Peyer's patch (tissue), 4 donors: ENCODE measurements around the gene RNF213. TPM values are rescaled to one million over a fixed set of nuclear protein-coding genes. Genes with fewer than 3 reads are reported as not detected.

Experiments used
- DNase-seq, 3 donors: peaks; one replicate each; pipeline ENCODE4 v3.0.0-alpha.2; 2017 to 2019
- H3K27ac ChIP-seq, 4 donors: fragments of 200-600 bp; sonication (generic); one replicate each; pipeline ENCODE4 v1.5.1; 2016 to 2019
- H3K27me3 ChIP-seq, 2 donors: fragments of 200-600 bp; sonication (generic); one replicate each; pipeline ENCODE4 v1.5.1; 2019
- H3K36me3 ChIP-seq, 3 donors: fragments of 200-600 bp; sonication (generic); one replicate each; pipeline ENCODE4 v1.5.1; 2016 to 2019
- H3K4me1 ChIP-seq, 4 donors: fragments of 200-600 bp; sonication (generic); one replicate each; pipeline ENCODE4 v1.5.1; 2016 to 2019
- H3K4me3 ChIP-seq, 4 donors: fragments of 200-600 bp; sonication (generic); 1 replicate in 3 of 4; 2 replicates in 1 of 4; pipeline ENCODE4 v1.5.1; 2016 to 2019; ENCODE audit warnings: mild to moderate bottlenecking in 1 of 4
- H3K9me3 ChIP-seq, 4 donors: fragments of 200-600 bp; sonication (generic); one replicate each; pipeline ENCODE4 v1.5.1; 2016 to 2019; ENCODE audit warnings: mild to moderate bottlenecking in 1 of 4
- POLR2A ChIP-seq, 2 donors: fragments of 450-650 bp; IDR thresholded peaks; one replicate each; pipeline ENCODE4 v1.5.1; 2017; ENCODE audit warnings: antibody characterized with exemption in 2 of 2, mild to moderate bottlenecking in 2 of 2, moderate library complexity in 2 of 2
- total RNA-seq, 4 donors: library from RNA; depleted of rRNA; stranded (reverse); fragments of >200 nt; gene quantifications; one replicate each; pipeline ENCODE4 v1.1.0, GENCODE V29; 2016
- TF ChIP-seq, protein P1 (sequence below), 6 experiments: fragments of 450-650 bp in 4 of 6; fragments of 200-600 bp in 2 of 6; sonication (generic) in 1 of 6; IDR thresholded peaks; one replicate each; pipeline ENCODE4 v1.5.1; 2017 to 2019; ENCODE audit warnings: antibody characterized with exemption in 6 of 6, mild to moderate bottlenecking in 3 of 6, moderate library complexity in 1 of 6

RNF213 gene
- total RNA-seq, 4 donors from 2014 or later = 187 to 404 (median 293) TPM

DNA sequence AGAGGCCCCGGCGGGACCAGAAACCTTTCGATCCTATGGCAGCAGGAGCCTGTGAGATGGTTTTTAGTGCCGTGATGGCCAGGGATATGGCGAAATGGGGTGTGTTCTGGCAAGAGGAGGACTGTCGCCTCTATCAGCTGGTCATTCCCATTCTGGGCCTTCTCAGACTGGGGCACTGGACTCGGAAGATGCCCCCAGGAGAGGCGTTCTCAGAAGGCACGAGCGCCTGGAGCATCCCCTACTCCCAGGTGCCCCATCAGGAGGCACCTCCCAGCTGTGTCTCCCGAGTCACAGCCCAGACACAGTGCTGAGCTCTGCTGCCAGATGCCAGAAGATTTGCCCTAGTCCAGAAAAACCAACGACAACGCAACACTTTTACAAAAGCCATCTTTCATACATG, 99.7 kb downstream of the RNF213 start:
- Histone ChIP-seq H3K9me3 (no peaks in the 10 kb centered on the region), H3K27ac (no peak overlapping the region), H3K4me3 (no peak overlapping the region), H3K4me1 (no peaks in the 10 kb centered on the region), H3K27me3 (no peaks in the 10 kb centered on the region), H3K36me3 (peaks cover 0 to 98% (median 0%) of the 10 kb centered on the region in 3 donors)
- peak in 1 of 3 donors; percentile 18 for DNase-seq
- no peak for TF ChIP-seq POLR2A (IDR thresholded peaks at IDR 0.05)
- TF ChIP-seq, protein P1, sequence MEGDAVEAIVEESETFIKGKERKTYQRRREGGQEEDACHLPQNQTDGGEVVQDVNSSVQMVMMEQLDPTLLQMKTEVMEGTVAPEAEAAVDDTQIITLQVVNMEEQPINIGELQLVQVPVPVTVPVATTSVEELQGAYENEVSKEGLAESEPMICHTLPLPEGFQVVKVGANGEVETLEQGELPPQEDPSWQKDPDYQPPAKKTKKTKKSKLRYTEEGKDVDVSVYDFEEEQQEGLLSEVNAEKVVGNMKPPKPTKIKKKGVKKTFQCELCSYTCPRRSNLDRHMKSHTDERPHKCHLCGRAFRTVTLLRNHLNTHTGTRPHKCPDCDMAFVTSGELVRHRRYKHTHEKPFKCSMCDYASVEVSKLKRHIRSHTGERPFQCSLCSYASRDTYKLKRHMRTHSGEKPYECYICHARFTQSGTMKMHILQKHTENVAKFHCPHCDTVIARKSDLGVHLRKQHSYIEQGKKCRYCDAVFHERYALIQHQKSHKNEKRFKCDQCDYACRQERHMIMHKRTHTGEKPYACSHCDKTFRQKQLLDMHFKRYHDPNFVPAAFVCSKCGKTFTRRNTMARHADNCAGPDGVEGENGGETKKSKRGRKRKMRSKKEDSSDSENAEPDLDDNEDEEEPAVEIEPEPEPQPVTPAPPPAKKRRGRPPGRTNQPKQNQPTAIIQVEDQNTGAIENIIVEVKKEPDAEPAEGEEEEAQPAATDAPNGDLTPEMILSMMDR (IDR thresholded peaks at IDR 0.05) = no peak

DNA sequence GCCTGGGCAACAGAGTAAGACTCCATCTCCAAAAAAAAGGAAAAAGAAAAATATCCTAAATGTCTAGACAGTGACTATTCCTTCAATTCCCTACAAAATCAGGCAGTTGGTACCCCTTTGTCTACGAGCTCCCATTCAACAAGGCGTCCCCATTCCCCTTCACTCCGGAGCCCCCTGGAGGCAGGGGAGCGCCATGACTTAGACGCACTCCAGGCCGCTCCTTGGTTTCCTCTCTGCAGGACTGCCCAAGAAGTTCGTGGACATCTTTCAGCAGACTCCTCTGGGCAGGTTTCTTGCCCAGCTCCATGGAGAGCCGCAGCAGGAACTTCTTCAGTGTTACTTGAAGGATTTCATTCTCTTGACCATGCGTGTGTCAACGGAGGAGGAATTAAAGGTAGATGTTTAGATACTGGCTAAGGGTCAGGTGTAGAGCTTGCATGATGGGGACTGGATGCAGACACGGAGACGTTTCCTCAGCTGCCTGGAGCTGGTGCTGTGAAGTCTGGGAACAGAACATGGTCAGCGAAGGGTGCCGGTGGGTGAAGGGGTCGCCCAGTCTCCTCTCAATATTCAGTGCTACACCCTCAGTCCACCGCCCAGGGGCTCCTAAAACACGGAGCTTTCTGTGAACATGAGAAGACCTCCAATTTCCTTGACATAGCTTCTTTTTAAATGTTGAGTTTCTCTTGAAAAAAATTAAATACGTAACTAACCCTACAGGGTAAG, 101.0 kb downstream of the RNF213 start:
- DNase-seq = peak in 1 of 3 donors; percentile 41
- H3K36me3 ChIP-seq = peaks cover 0 to 99% (median 0%) of the 10 kb centered on the region in 3 donors

DNA sequence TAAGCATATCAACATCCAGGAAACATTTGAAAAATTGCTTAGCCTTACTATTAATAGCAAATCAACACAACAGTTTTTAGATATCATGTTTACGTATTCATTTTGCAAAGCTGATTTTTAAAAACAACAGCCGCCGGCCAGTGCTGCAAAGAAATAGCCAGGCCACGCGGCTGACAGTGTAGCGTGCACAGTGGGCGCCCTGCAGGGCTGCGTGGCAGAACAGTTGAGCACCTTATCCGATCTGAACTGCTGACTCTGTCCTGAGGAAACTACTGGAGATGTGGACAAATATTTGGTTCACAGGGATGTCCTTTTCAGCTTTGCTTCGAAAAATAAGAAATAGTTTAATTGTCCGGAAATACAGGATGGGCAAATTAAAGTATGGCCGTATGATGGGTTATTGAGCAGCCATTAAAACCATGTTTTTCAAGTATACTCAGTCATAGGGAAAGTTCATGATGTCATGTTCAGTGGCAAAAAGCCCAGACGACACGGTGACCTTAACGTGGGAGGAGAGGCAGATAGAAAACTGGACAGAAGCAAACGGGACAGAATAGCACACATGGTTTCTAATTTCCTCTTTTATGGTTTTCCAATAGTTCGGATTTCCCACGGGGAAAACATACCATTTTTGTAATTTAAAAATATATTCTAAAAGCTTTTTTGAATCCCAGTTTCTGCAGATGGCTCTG, 101.9 kb downstream of the RNF213 start:
- DNase-seq = peak in 1 of 3 donors; percentile 14
- H3K4me1 ChIP-seq = no peaks in the 10 kb centered on the region
- peaks cover 0 to 99% (median 0%) of the 10 kb centered on the region in 3 donors for H3K36me3 ChIP-seq
- H3K4me3 ChIP-seq = no peak overlapping the region
- H3K27ac ChIP-seq = no peak overlapping the region
- no peak for TF ChIP-seq POLR2A (IDR thresholded peaks at IDR 0.05)
- TF ChIP-seq, protein P1 (IDR thresholded peaks at IDR 0.05) = no peak
- H3K9me3 ChIP-seq = no peaks in the 10 kb centered on the region
- H3K27me3 ChIP-seq = no peaks in the 10 kb centered on the region

More for the DNA sequence above, 101.0 kb downstream of the RNF213 start:
- H3K27me3 ChIP-seq = no peaks in the 10 kb centered on the region
- H3K4me3 ChIP-seq = no peak overlapping the region
- no peak overlapping the region for H3K27ac ChIP-seq
- no peaks in the 10 kb centered on the region for H3K9me3 ChIP-seq
- no peaks in the 10 kb centered on the region for H3K4me1 ChIP-seq
- no peak for TF ChIP-seq POLR2A (IDR thresholded peaks at IDR 0.05)
- TF ChIP-seq, protein P1 (IDR thresholded peaks at IDR 0.05) = peak in 3 of 6 experiments; percentile 7 to 25 (median 10)

DNA sequence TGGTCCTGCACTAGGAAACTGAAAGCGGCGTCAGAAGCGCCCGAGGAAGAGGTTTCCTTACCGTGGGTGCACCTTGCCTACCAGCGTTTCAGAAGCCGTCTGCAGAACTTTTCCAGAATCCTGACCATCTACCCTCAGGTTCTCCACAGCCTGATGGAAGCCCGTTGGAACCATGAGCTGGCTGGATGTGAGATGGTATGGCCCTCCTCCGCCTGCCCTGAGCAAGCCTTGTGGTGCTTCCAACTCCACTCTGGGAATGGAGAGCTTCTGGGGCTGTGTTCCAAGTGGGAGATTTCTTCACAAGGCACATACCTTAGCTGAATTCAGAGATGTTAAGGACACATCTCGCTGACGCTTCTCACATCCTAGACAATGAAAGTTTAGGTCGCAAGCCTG, 102.5 kb downstream of the RNF213 start:
- Histone ChIP-seq H3K9me3 (no peaks in the 10 kb centered on the region), H3K4me3 (no peak overlapping the region), H3K36me3 (peaks cover 0 to 99% (median 5%) of the 10 kb centered on the region in 3 donors), H3K27me3 (no peaks in the 10 kb centered on the region), H3K27ac (no peak overlapping the region), H3K4me1 (no peaks in the 10 kb centered on the region)
- TF ChIP-seq, protein P1 (IDR thresholded peaks at IDR 0.05) = no peak
- TF ChIP-seq POLR2A (IDR thresholded peaks at IDR 0.05) = no peak
- DNase-seq = peak in 1 of 3 donors; percentile 20

DNA sequence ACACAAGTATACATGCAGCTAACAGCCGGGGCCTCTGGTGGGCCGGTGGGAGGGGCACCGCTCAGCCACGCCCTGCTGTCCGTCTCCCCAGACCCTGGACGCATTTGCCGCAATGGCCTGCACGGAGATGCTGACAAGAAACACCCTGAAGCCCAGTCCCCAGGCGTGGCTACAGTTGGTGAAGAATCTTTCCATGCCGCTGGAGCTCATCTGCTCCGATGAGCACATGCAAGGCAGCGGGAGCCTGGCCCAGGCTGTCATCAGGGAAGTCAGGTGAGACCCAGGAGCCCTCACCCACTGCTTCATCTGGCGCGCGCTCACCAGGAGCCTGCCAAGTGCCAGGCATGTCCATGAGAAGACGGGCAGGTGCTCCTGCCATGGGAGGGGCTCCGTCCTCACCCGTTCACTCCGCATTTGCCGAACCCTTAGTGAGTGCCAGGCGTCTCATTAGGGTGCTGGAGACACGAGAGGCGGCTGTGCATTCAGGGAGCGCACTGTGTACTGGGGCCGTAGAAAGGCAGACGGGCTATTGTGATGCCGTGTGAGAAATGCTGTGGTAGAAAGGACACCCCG, 103.0 kb downstream of the RNF213 start:
- DNase-seq = peak in 1 of 3 donors; percentile 25
- Histone ChIP-seq H3K9me3 (no peaks in the 10 kb centered on the region), H3K27ac (no peak overlapping the region), H3K4me3 (no peak overlapping the region), H3K4me1 (no peaks in the 10 kb centered on the region), H3K36me3 (peaks cover 0 to 99% (median 7%) of the 10 kb centered on the region in 3 donors), H3K27me3 (no peaks in the 10 kb centered on the region)
- TF ChIP-seq, protein P1 (IDR thresholded peaks at IDR 0.05) = no peak
- TF ChIP-seq POLR2A (IDR thresholded peaks at IDR 0.05) = no peak
